K562 (cell line): ENCODE measurements around the gene ARHGDIA. TPM values are rescaled to one million over a fixed set of nuclear protein-coding genes. Genes with fewer than 3 reads are reported as not detected.
A peak's percentile ranks its signal among the peaks of the same experiment; 100 is the strongest.

Experiments
- ATAC-seq: fragments of 200-7000 bp; cut with Tn5 transposase; 3 replicates; pipeline ENCODE4 v1.9.1; 2020; ENCODE audit warnings: moderate library complexity
- BruUV-seq: library from RNA; stranded (reverse); fragments of 400-500 nt; replicated peaks from 2 replicates; lab custom pipeline; 2021; lab: Mats Ljungman, UMichigan
- CTCF ChIA-PET: fragments of 300-600 bp; formaldehyde crosslinking; extraction: SDS; loops from one replicate; lab custom pipeline; 2021; ENCODE audit warnings: low intra/inter-chr PET ratio; lab: Yijun Ruan, JAX
- POLR2A ChIA-PET: fragments of 300-600, 350-650 bp; sonication (Branson Sonifier 250); formaldehyde crosslinking; extraction: SDS; loops from one replicate; lab custom pipeline; 2021; ENCODE audit warnings: antibody characterized with exemption, inconsistent platforms; lab: Yijun Ruan, JAX
- DNase-seq, 4 experiments: peaks; one replicate each; pipeline versions ENCODE4 v3.0.0 to v3.0.0-alpha.2; 2011 to 2018; ENCODE audit warnings: low spot score in 3 of 4, mixed read lengths in 3 of 4; ENCODE audit errors: extremely low read depth in 1 of 4
- FAIRE-seq: peaks from 2 replicates; lab custom pipeline; 2011; peaks lifted over from hg19 to GRCh38; lab: Jason Lieb, UNC
- H2AFZ ChIP-seq: 2 replicates; pipeline ENCODE4 v1.6.0; 2011; ENCODE audit warnings: low read depth, low read length, control low read depth, inconsistent platforms
- H3K27ac ChIP-seq: fragments of 200-600 bp; 3 replicates; pipeline ENCODE4 v1.8.0; 2011; ENCODE audit warnings: low read depth, mild to moderate bottlenecking, control low read depth, inconsistent platforms, low read length, moderate library complexity, mixed read lengths; ENCODE audit errors: extremely low read depth
- H3K27me3 ChIP-seq, 2 experiments: fragments of 300-600 bp in 1 of 2; 2 replicates in 1 of 2; 3 replicates in 1 of 2; pipeline versions ENCODE4 v1.6.0 to v1.8.0; 2011; ENCODE audit warnings: inconsistent platforms in 2 of 2, low read length in 2 of 2, mild to moderate bottlenecking in 1 of 2, mixed read lengths in 1 of 2, moderate library complexity in 1 of 2; ENCODE audit not compliant: control insufficient read depth in 2 of 2, insufficient read depth in 2 of 2
- H3K36me3 ChIP-seq: fragments of 300-600 bp; 3 replicates; pipeline ENCODE4 v1.8.0; 2011; ENCODE audit warnings: mild to moderate bottlenecking, low read length, inconsistent platforms; ENCODE audit not compliant: control insufficient read depth, insufficient read depth
- H3K4me1 ChIP-seq, 2 experiments: fragments of 200-600 bp in 1 of 2; replicated peaks in 1 of 2; 2 replicates in 1 of 2; 3 replicates in 1 of 2; pipeline versions ENCODE4 v1.5.1 to v1.8.0; 2011; ENCODE audit warnings: inconsistent platforms in 2 of 2, low read length in 2 of 2, mild to moderate bottlenecking in 1 of 2, mixed read lengths in 1 of 2, moderate library complexity in 1 of 2; ENCODE audit not compliant: control insufficient read depth in 2 of 2, insufficient read depth in 2 of 2
- H3K4me2 ChIP-seq: 2 replicates; pipeline ENCODE4 v1.6.1; 2011; ENCODE audit warnings: low read length, control low read depth, inconsistent platforms, mixed read lengths; ENCODE audit not compliant: insufficient read depth
- H3K4me3 ChIP-seq: fragments of 200-600 bp; sonication (generic), shearing (Covaris generic); 2 replicates; pipeline ENCODE4 v1.5.1; 2016; ENCODE audit warnings: control low read depth, inconsistent platforms
- H3K79me2 ChIP-seq: fragments of 200-600 bp; 3 replicates; pipeline ENCODE4 v1.8.0; 2011; ENCODE audit warnings: low read length, inconsistent platforms; ENCODE audit not compliant: control insufficient read depth, insufficient read depth
- H3K9ac ChIP-seq, 2 experiments: 2 replicates each; pipeline versions ENCODE4 v1.6.0 to v1.6.1; 2011; ENCODE audit warnings: low read depth in 2 of 2, low read length in 2 of 2, control low read depth in 1 of 2, inconsistent platforms in 1 of 2, mild to moderate bottlenecking in 1 of 2, mixed read lengths in 1 of 2; ENCODE audit not compliant: insufficient read depth in 1 of 2
- H3K9me1 ChIP-seq: one replicate; pipeline ENCODE4 v1.6.0; 2011; ENCODE audit warnings: inconsistent platforms, mild to moderate bottlenecking, low read length, moderate library complexity; ENCODE audit not compliant: control insufficient read depth, insufficient read depth
- H3K9me3 ChIP-seq: replicated peaks from 2 replicates; pipeline ENCODE4 v1.5.1; 2011; ENCODE audit warnings: low read depth, low read length, inconsistent platforms; ENCODE audit not compliant: control insufficient read depth, insufficient read depth
- H4K20me1 ChIP-seq: replicated peaks from 2 replicates; pipeline ENCODE4 v1.6.1; 2011; ENCODE audit warnings: low read length, inconsistent platforms, mixed read lengths; ENCODE audit not compliant: control insufficient read depth, insufficient read depth
- BRD9 ChIP-seq: fragments of 450-650 bp; IDR thresholded peaks from 2 replicates; pipeline ENCODE4 v1.6.1; 2018; ENCODE audit warnings: low read depth; ENCODE audit not compliant: partially characterized antibody
- CHD2 ChIP-seq: IDR thresholded peaks from 2 replicates; pipeline ENCODE4 v1.6.1; 2011; ENCODE audit warnings: low read depth, low read length
- FIP1L1 ChIP-seq: fragments of 200-400 bp; formaldehyde crosslinking; IDR thresholded peaks from 2 replicates; pipeline ENCODE4 v1.6.1; 2018; ENCODE audit warnings: mild to moderate bottlenecking, low read depth, low read length; ENCODE audit not compliant: poor library complexity, severe bottlenecking
- HNRNPLL ChIP-seq: fragments of 200-400 bp; formaldehyde crosslinking; IDR thresholded peaks from 2 replicates; pipeline ENCODE4 v1.6.1; 2017; ENCODE audit warnings: low read length, low read depth, mild to moderate bottlenecking; ENCODE audit not compliant: poor library complexity, severe bottlenecking
- NFIC ChIP-seq: fragments of 450-650 bp; IDR thresholded peaks from 2 replicates; pipeline ENCODE4 v1.6.1; 2017; ENCODE audit warnings: mild to moderate bottlenecking, inconsistent platforms
- POLR2AphosphoS2 ChIP-seq: IDR thresholded peaks from 2 replicates; pipeline ENCODE4 v1.6.1; 2012; ENCODE audit warnings: low read length, improper control_type of control experiment
- POLR2B ChIP-seq: fragments of 450-650 bp; IDR thresholded peaks from 2 replicates; pipeline ENCODE4 v1.6.1; 2018; ENCODE audit warnings: low read depth; ENCODE audit not compliant: partially characterized antibody
- RBFOX2 ChIP-seq: fragments of 200-400 bp; formaldehyde crosslinking; IDR thresholded peaks from 2 replicates; pipeline ENCODE4 v1.6.1; 2017; ENCODE audit warnings: low read depth, mild to moderate bottlenecking, low read length, moderate library complexity
- SIRT6 ChIP-seq: IDR thresholded peaks from one replicate; pipeline ENCODE4 v1.6.1; 2012; ENCODE audit warnings: low read depth, mild to moderate bottlenecking, control low read depth, inconsistent platforms, low read length, moderate library complexity
- SNRNP70 ChIP-seq: fragments of 200-400 bp; formaldehyde crosslinking; optimal IDR thresholded peaks from 2 replicates; pipeline ENCODE3; 2017; ENCODE audit warnings: low read depth, low read length
- SUPT5H ChIP-seq: fragments of 450-650 bp; IDR thresholded peaks from 2 replicates; pipeline ENCODE4 v1.6.1; 2016
- TEAD1 ChIP-seq, 2 experiments: fragments of 450-650 bp in 1 of 2; sonication (generic) in 1 of 2; formaldehyde crosslinking; IDR thresholded peaks; 2 replicates each; pipeline versions ENCODE4 v1.4.0 to v1.8.0; 2020 to 2022; ENCODE audit warnings: mild to moderate bottlenecking in 2 of 2, missing genetic modification reagents in 1 of 2
- TFAM ChIP-seq: fragments of 250-450 bp; sonication (Bioruptor Pico); conservative IDR thresholded peaks from 2 replicates; pipeline ENCODE4 v1.5.0; 2021; ENCODE audit warnings: mild to moderate bottlenecking, moderate library complexity
- U2AF1 ChIP-seq: fragments of 200-400 bp; formaldehyde crosslinking; optimal IDR thresholded peaks from 2 replicates; pipeline ENCODE3; 2017; ENCODE audit warnings: mild to moderate bottlenecking, low read depth, low read length, moderate library complexity
- ZSCAN32 ChIP-seq: fragments of 450-650 bp; formaldehyde crosslinking; IDR thresholded peaks from 2 replicates; pipeline ENCODE4 v1.4.0; 2020; ENCODE audit warnings: mild to moderate bottlenecking, moderate library complexity
- WGBS: fragments of 100-300 bp; shearing (Covaris generic); methylation state at CpG from one replicate; pipeline ENCODE4 v1.1.6; 2016; ENCODE audit warnings: low coverage, mixed read lengths; ENCODE audit not compliant: insufficient coverage; ENCODE audit errors: missing lambda C conversion rate; 5-methylcytosine and 5-hydroxymethylcytosine counted together
- in situ Hi-C: fragments of 300-500 bp; cut with MboI; formaldehyde crosslinking; loops from 4 replicates; pipeline ENCODE4 v1.15.0; 2018; ENCODE audit warnings: inconsistent platforms, mixed read lengths
- intact Hi-C: fragments of 100-400 bp; cut with micrococcal nuclease; formaldehyde crosslinking; loops from 2 replicates; pipeline ENCODE4 v1.14.2; 2022
- polyA plus RNA-seq, 8 experiments: library from polyadenylated mRNA; depleted of rRNA in 4 of 8; stranded (reverse) in 5 of 8; unstranded in 3 of 8; fragments of >200 nt; fragmentation: Nextera tagmentation in 2 of 8; fragmentation: Illumina TruSeq in 1 of 8; extraction: Ambion mirVana in 2 of 8; extraction: Trizol in 1 of 8; gene quantifications; 2 replicates each; pipeline versions ENCODE4 v1.2.1 to v1.2.3, GENCODE V29; 2011 to 2014; ENCODE audit warnings: inconsistent platforms in 1 of 8, missing spikeins in 1 of 8
- total RNA-seq, 7 experiments: library from RNA; depleted of rRNA in 6 of 7; stranded (reverse); fragments of >200 nt in 6 of 7; fragmentation: Illumina TruSeq in 2 of 7; extraction: Trizol in 2 of 7; gene quantifications; 2 replicates each; pipeline versions ENCODE4 v1.2.1 to v1.2.3, GENCODE V29; 2011 to 2021; ENCODE audit warnings: low replicate concordance in 1 of 7
- TF ChIP-seq, protein P1 (sequence below): fragments of 250-450 bp; sonication (Bioruptor Pico); IDR thresholded peaks from 2 replicates; pipeline ENCODE4 v1.4.0; 2020
- TF ChIP-seq, protein P2 (sequence below): fragments of 450-650 bp; IDR thresholded peaks from 2 replicates; pipeline ENCODE4 v1.7.1; 2018; ENCODE audit warnings: mild to moderate bottlenecking, low read depth; ENCODE audit not compliant: partially characterized antibody

Gene ARHGDIA
- total and polyA plus RNA-seq, 9 of the 15 experiments (the other 6 are each of a cell fraction or from before 2014, with no cell fraction given) = 9.6 to 340 (median 97.6) TPM

DNA sequence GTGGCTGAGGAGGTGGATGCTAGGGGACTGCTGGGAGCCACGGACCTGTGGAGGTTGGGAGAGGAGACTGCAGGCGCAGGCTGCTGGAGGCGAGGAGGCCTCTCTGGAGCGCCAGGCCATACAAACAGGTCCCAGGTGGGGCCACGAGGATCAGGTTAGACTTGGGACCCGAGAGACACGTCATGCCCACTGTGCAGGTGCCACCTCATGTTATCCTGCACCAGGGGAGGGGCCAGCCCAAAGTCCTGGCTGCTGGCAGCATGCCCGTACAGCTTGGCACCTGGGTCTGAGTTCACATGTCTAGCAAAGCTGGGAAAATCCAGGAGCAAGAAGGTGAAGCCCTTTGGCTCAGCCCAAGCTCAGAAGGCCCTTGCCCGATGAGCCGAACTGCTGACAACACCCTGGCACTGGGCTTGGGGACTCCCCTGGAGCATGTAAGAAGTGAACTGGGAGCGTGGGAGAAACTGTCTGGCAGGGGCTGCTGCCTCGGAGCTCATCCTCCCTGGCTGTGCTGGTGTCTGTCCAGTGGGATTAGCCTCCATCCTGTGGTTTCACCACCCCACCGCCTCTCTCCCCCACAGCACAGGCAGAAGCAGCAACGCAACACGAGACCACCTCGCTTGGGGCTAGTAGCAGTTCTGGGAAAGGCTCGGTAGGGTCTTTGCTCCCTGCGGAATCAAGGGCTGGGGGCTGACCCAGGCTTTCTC, 5.3 kb downstream of the ARHGDIA start:
- ATAC-seq (no peak), DNase-seq (no peak), FAIRE-seq (no peak)
- H3K4me2 ChIP-seq = no peak overlapping the region
- no peak overlapping the region for H3K4me3 ChIP-seq
- peak overlapping the region in 1 of 2 experiments; percentile 80; a peak in 2 of 4 replicates for H3K9ac ChIP-seq
- H2AFZ ChIP-seq = no peak overlapping the region
- CTCF ChIA-PET = no interaction called here
- in situ Hi-C loops = no loop called here
- 81% methylated on average over 18 of the region's 18 CpGs for WGBS
- peaks cover 71% of the 10 kb centered on the region for H3K79me2 ChIP-seq
- POLR2A ChIA-PET = interaction anchor here (0.6 to 1.9 kb wide), 9 partner anchors 14 to 736 kb away, joined by 3 to 5 read pairs (median 3); partner anchors contain the start of genes ARL16, HGS, NPB and SIRT7
- peaks cover 41% of the 10 kb centered on the region for H4K20me1 ChIP-seq
- intact Hi-C loops = no loop called here
- no TSS peak for BruUV-seq
- H3K36me3 ChIP-seq = peaks cover 70% of the 10 kb centered on the region
- H3K27me3 ChIP-seq = no peaks in the 10 kb centered on the region
- no peaks in the 10 kb centered on the region for H3K9me3 ChIP-seq
- H3K9me1 ChIP-seq = no peaks in the 10 kb centered on the region
- H3K27ac ChIP-seq = no peak overlapping the region
- peaks cover 35 to 83% of the 10 kb centered on the region in 2 experiments for H3K4me1 ChIP-seq
- peak; percentile 25 for TF ChIP-seq SIRT6
- TF ChIP-seq, protein P1, sequence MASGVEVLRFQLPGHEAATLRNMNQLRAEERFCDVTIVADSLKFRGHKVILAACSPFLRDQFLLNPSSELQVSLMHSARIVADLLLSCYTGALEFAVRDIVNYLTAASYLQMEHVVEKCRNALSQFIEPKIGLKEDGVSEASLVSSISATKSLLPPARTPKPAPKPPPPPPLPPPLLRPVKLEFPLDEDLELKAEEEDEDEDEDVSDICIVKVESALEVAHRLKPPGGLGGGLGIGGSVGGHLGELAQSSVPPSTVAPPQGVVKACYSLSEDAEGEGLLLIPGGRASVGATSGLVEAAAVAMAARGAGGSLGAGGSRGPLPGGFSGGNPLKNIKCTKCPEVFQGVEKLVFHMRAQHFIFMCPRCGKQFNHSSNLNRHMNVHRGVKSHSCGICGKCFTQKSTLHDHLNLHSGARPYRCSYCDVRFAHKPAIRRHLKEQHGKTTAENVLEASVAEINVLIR (CRISPR knock-in tag) = no peak
- no peak for TF ChIP-seq U2AF1
- TF ChIP-seq HNRNPLL = no peak
- peak; percentile 40 for TF ChIP-seq CHD2
- no peak for TF ChIP-seq TEAD1 (CRISPR knock-in tag; IDR thresholded peaks at IDR 0.05)
- TF ChIP-seq, protein P2, sequence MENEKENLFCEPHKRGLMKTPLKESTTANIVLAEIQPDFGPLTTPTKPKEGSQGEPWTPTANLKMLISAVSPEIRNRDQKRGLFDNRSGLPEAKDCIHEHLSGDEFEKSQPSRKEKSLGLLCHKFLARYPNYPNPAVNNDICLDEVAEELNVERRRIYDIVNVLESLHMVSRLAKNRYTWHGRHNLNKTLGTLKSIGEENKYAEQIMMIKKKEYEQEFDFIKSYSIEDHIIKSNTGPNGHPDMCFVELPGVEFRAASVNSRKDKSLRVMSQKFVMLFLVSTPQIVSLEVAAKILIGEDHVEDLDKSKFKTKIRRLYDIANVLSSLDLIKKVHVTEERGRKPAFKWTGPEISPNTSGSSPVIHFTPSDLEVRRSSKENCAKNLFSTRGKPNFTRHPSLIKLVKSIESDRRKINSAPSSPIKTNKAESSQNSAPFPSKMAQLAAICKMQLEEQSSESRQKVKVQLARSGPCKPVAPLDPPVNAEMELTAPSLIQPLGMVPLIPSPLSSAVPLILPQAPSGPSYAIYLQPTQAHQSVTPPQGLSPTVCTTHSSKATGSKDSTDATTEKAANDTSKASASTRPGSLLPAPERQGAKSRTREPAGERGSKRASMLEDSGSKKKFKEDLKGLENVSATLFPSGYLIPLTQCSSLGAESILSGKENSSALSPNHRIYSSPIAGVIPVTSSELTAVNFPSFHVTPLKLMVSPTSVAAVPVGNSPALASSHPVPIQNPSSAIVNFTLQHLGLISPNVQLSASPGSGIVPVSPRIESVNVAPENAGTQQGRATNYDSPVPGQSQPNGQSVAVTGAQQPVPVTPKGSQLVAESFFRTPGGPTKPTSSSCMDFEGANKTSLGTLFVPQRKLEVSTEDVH = peak; percentile 33
- TF ChIP-seq POLR2B = peak; percentile 63
- TF ChIP-seq TFAM (CRISPR knock-in tag) = no peak
- peak; percentile 65 for TF ChIP-seq RBFOX2
- TF ChIP-seq BRD9 = no peak
- TF ChIP-seq SNRNP70 = peak; percentile 6
- TF ChIP-seq FIP1L1 = peak; percentile 52
- TF ChIP-seq NFIC = peak; percentile 31; the same call in 1 of the 2 replicates
- TF ChIP-seq POLR2AphosphoS2 = peak; percentile 27; the same call in 1 of the 2 replicates
- TF ChIP-seq ZSCAN32 (CRISPR knock-in tag) = 0 out of 2 replicates have a peak, but pooled peaks have one; percentile 2
- peak; percentile 10 for TF ChIP-seq SUPT5H
